Glutamatergic neuron (in vitro differentiated cells): ENCODE measurements around the gene CYB561D1. TPM values are rescaled to one million over a fixed set of nuclear protein-coding genes. Genes with fewer than 3 reads are reported as not detected.
A peak's percentile ranks its signal among the peaks of the same experiment; 100 is the strongest.

Source experiments
- DNase-seq: peaks from one replicate; pipeline ENCODE4 v3.0.0; 2022
- H3K27ac Mint-ChIP-seq: one replicate; pipeline ENCODE4 v1.8.0; 2020; ENCODE audit warnings: mild to moderate bottlenecking, mixed read lengths, inconsistent platforms; ENCODE audit not compliant: unreplicated experiment
- H3K27me3 Mint-ChIP-seq: one replicate; pipeline ENCODE4 v1.8.0; 2020; ENCODE audit warnings: mild to moderate bottlenecking, moderate library complexity, mixed read lengths, inconsistent platforms; ENCODE audit not compliant: unreplicated experiment
- H3K36me3 Mint-ChIP-seq: one replicate; pipeline ENCODE4 v1.8.0; 2020; ENCODE audit warnings: mild to moderate bottlenecking, mixed read lengths, inconsistent platforms; ENCODE audit not compliant: unreplicated experiment
- H3K4me1 Mint-ChIP-seq: one replicate; pipeline ENCODE4 v1.8.0; 2020; ENCODE audit warnings: mild to moderate bottlenecking, low read depth, mixed read lengths, inconsistent platforms; ENCODE audit not compliant: unreplicated experiment
- H3K4me3 Mint-ChIP-seq: one replicate; pipeline ENCODE4 v1.8.0; 2020; ENCODE audit warnings: mild to moderate bottlenecking, mixed read lengths, inconsistent platforms; ENCODE audit not compliant: unreplicated experiment
- H3K9me3 Mint-ChIP-seq: one replicate; pipeline ENCODE4 v1.8.0; 2020; ENCODE audit warnings: mild to moderate bottlenecking, moderate library complexity, mixed read lengths, inconsistent platforms; ENCODE audit not compliant: unreplicated experiment
- CTCF ChIP-seq: fragments of 200-600 bp; sonication (generic); IDR thresholded peaks from one replicate; pipeline ENCODE4 v1.5.0; 2021; ENCODE audit not compliant: partially characterized antibody, unreplicated experiment
- total RNA-seq: library from RNA; stranded (reverse); fragmentation: NEBNext Ultra II Directional; extraction: Animal tissue kit (Norgen Biotek cat#: 25700); gene quantifications from one replicate; pipeline ENCODE4 v1.2.1, GENCODE V29; 2021; ENCODE audit not compliant: unreplicated experiment

The CYB561D1 gene
- total RNA-seq, 1 donor from 2014 or later = 23.9 TPM

- Mint-ChIP-seq H3K9me3 (peaks cover 9% of the 10 kb centered on the region), H3K27ac (peak overlapping the region; percentile 83), H3K4me3 (peak overlapping the region; percentile 73), H3K4me1 (peaks cover 54% of the 10 kb centered on the region), H3K36me3 (peaks cover 7% of the 10 kb centered on the region), H3K27me3 (peaks cover 12% of the 10 kb centered on the region)
- no peak for DNase-seq
- TF ChIP-seq CTCF = no peak
These were observed 5.2 kb downstream of the CYB561D1 start for GRCh38 chr1:109499081-109499480.

GRCh38 chr1:109499661-109500536 is 6.0 kb downstream of the CYB561D1 start:
- H3K4me1 Mint-ChIP-seq = peaks cover 54% of the 10 kb centered on the region
- peak overlapping the region; percentile 73 for H3K4me3 Mint-ChIP-seq
- H3K27me3 Mint-ChIP-seq = peaks cover 9% of the 10 kb centered on the region
- peak; percentile 49 for DNase-seq
- peaks cover 7% of the 10 kb centered on the region for H3K36me3 Mint-ChIP-seq
- H3K27ac Mint-ChIP-seq = peak overlapping the region; percentile 83
- TF ChIP-seq CTCF = peak; percentile 45
- peaks cover 9% of the 10 kb centered on the region for H3K9me3 Mint-ChIP-seq

GRCh38 chr1:109500941-109501381 is 7.1 kb downstream of the CYB561D1 start:
- Mint-ChIP-seq H3K9me3 (peaks cover 11% of the 10 kb centered on the region), H3K27me3 (peaks cover 9% of the 10 kb centered on the region), H3K4me3 (no peak overlapping the region), H3K36me3 (peaks cover 7% of the 10 kb centered on the region), H3K4me1 (peaks cover 50% of the 10 kb centered on the region), H3K27ac (peak overlapping the region; percentile 11)
- no peak for TF ChIP-seq CTCF
- DNase-seq = no peak

GRCh38 chr1:109501644-109502363 is 7.9 kb downstream of the CYB561D1 start:
- H3K27ac Mint-ChIP-seq = peak overlapping the region; percentile 33
- H3K4me1 Mint-ChIP-seq = peaks cover 41% of the 10 kb centered on the region
- no peak for DNase-seq
- no peak for TF ChIP-seq CTCF
- H3K27me3 Mint-ChIP-seq = peaks cover 9% of the 10 kb centered on the region
- peaks cover 11% of the 10 kb centered on the region for H3K9me3 Mint-ChIP-seq
- H3K36me3 Mint-ChIP-seq = no peaks in the 10 kb centered on the region
- peak overlapping the region; percentile 11 for H3K4me3 Mint-ChIP-seq

GRCh38 chr1:109502364-109502851 is 8.5 kb downstream of the CYB561D1 start:
- DNase-seq = no peak
- Mint-ChIP-seq H3K9me3 (peaks cover 11% of the 10 kb centered on the region), H3K27me3 (peaks cover 11% of the 10 kb centered on the region), H3K27ac (no peak overlapping the region), H3K4me1 (peaks cover 40% of the 10 kb centered on the region), H3K36me3 (no peaks in the 10 kb centered on the region), H3K4me3 (no peak overlapping the region)
- TF ChIP-seq CTCF = no peak
